ENCODE measurements around the gene MVB12B. TPM values are rescaled to one million over a fixed set of nuclear protein-coding genes. Genes with fewer than 3 reads are reported as not detected.

The MVB12B gene
- total RNA-seq, 1 experiment from 2014 or later = 5.7 TPM

GRCh38 chr9:126363250-126363649, 36.6 kb downstream of the MVB12B start:
- peaks cover 4% of the 10 kb centered on the region for H3K4me1 Mint-ChIP-seq

More at GRCh38 chr9:126363250-126363649, 36.6 kb downstream of the MVB12B start:
- Mint-ChIP-seq H3K27me3 (ENCODE audit: low read depth) (no peaks in the 10 kb centered on the region), H3K4me3 (no peak overlapping the region), H3K27ac (no peak overlapping the region), H3K36me3 (peaks cover 39% of the 10 kb centered on the region), H3K9me3 (peaks cover 43% of the 10 kb centered on the region)
- TF ChIP-seq RORB (CRISPR knock-in tag; IDR thresholded peaks at IDR 0.05) = no peak
- no peak for TF ChIP-seq IRF1 (CRISPR knock-in tag; IDR thresholded peaks at IDR 0.05)
- no peak for TF ChIP-seq GTF2I (CRISPR knock-in tag; conservative IDR thresholded peaks at IDR 0.05)
- no peak for TF ChIP-seq IRF2 (CRISPR knock-in tag; IDR thresholded peaks at IDR 0.05; ENCODE audit: borderline replicate concordance, low read depth)
- no peak for TF ChIP-seq ATF2 (CRISPR knock-in tag; IDR thresholded peaks at IDR 0.05; ENCODE audit: borderline replicate concordance, low read depth)
- no peak for TF ChIP-seq GRHL2 (CRISPR knock-in tag; IDR thresholded peaks at IDR 0.05; ENCODE audit: insufficient replicate concordance, severe bottlenecking)
- TF ChIP-seq PREB (CRISPR knock-in tag; IDR thresholded peaks at IDR 0.05; ENCODE audit: borderline replicate concordance) = no peak
- TF ChIP-seq ETV6 (CRISPR knock-in tag; IDR thresholded peaks at IDR 0.05) = no peak
- no peak for TF ChIP-seq ZNF532 (CRISPR knock-in tag; IDR thresholded peaks at IDR 0.05; ENCODE audit: borderline replicate concordance)
- TF ChIP-seq SMAD3 (CRISPR knock-in tag; IDR thresholded peaks at IDR 0.05; ENCODE audit: borderline replicate concordance) = no peak
- no peak for TF ChIP-seq ZNF317 (CRISPR knock-in tag; IDR thresholded peaks at IDR 0.05; ENCODE audit: borderline replicate concordance, low read depth)
- no peak for TF ChIP-seq E2F5 (CRISPR knock-in tag; IDR thresholded peaks at IDR 0.05)
- no peak for TF ChIP-seq SMAD4 (CRISPR knock-in tag; IDR thresholded peaks at IDR 0.05)
- ChIA-PET CTCF (no interaction called here), POLR2A (no interaction called here)
- no peak for DNase-seq (ENCODE audit: low spot score)
- no peak for ATAC-seq

Data from WTC11 (cell line).